Measurements from ENCODE around the gene TSPOAP1. TPM values are rescaled to one million over a fixed set of nuclear protein-coding genes. Genes with fewer than 3 reads are reported as not detected.

Gene TSPOAP1
- polyA plus RNA-seq, 2 of the 4 experiments (the other 2 are of a cell fraction): not detected

DNA sequence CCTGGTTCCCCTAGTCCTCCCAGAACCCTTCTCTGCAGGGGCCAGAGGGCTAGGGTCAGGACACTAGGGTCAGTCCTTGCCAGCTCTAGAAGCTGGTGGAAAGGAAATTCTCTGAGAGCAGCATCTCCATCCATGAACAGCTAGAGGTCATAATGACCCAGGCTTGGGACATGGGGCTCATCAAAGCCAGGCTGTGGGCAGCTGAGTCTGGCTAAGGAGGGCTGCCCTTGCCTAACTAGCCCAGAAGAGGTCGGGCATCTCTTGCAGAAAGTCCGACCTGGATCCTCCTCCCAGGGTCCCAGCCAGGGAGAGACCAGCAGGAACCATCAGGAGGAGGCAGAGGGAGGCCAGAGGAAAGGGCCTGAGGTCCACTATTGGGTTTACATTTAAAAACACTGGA lies 52.2 kb downstream of the TSPOAP1 start:
- TF ChIP-seq PBX3 (IDR thresholded peaks at IDR 0.05) (no peak), BHLHE40 (IDR thresholded peaks at IDR 0.05; ENCODE audit: low read depth, low read length) (no peak), ZFP36 (IDR thresholded peaks at IDR 0.05; ENCODE audit: borderline replicate concordance, partially characterized antibody) (no peak), HOXA7 (CRISPR knock-in tag; IDR thresholded peaks at IDR 0.05) (no peak), CHD4 (IDR thresholded peaks at IDR 0.05; ENCODE audit: borderline replicate concordance) (no peak), GATA3 (IDR thresholded peaks at IDR 0.05; ENCODE audit: borderline replicate concordance) (no peak), FOSL2 (IDR thresholded peaks at IDR 0.05) (no peak), FOSL2 (CRISPR knock-in tag; IDR thresholded peaks at IDR 0.05) (no peak), TFCP2L1 (CRISPR knock-in tag; IDR thresholded peaks at IDR 0.05) (no peak), ZSCAN20 (CRISPR knock-in tag; IDR thresholded peaks at IDR 0.05) (no peak), ZC3H11A (IDR thresholded peaks at IDR 0.05) (no peak), RARB (CRISPR knock-in tag; IDR thresholded peaks at IDR 0.05) (no peak), FOSB (CRISPR knock-in tag; IDR thresholded peaks at IDR 0.05) (no peak), PHF8 (IDR thresholded peaks at IDR 0.05; ENCODE audit: borderline replicate concordance, low read depth) (no peak), FOXS1 (CRISPR knock-in tag; IDR thresholded peaks at IDR 0.05) (no peak)
- TF ChIP-seq, protein P1, sequence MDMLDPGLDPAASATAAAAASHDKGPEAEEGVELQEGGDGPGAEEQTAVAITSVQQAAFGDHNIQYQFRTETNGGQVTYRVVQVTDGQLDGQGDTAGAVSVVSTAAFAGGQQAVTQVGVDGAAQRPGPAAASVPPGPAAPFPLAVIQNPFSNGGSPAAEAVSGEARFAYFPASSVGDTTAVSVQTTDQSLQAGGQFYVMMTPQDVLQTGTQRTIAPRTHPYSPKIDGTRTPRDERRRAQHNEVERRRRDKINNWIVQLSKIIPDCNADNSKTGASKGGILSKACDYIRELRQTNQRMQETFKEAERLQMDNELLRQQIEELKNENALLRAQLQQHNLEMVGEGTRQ (IDR thresholded peaks at IDR 0.05): no peak
- TF ChIP-seq, protein P2, sequence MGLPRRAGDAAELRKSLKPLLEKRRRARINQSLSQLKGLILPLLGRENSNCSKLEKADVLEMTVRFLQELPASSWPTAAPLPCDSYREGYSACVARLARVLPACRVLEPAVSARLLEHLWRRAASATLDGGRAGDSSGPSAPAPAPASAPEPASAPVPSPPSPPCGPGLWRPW (IDR thresholded peaks at IDR 0.05): no peak
- TF ChIP-seq, protein P3, sequence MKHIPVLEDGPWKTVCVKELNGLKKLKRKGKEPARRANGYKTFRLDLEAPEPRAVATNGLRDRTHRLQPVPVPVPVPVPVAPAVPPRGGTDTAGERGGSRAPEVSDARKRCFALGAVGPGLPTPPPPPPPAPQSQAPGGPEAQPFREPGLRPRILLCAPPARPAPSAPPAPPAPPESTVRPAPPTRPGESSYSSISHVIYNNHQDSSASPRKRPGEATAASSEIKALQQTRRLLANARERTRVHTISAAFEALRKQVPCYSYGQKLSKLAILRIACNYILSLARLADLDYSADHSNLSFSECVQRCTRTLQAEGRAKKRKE (CRISPR knock-in tag; IDR thresholded peaks at IDR 0.05; ENCODE audit: low read depth): no peak
- no peak for DNase-seq (ENCODE audit: low read depth in 1 of 2, low spot score in 1 of 2)
- no peak for ATAC-seq
- no peak overlapping the region for H3K4me3 ChIP-seq
- ChIA-PET POLR2A (no interaction called here), CTCF (interaction anchor here (1.5 to 2.1 kb wide), 3 partner anchors 11 to 77 kb away, joined by 3 to 6 read pairs (median 5); no protein-coding TSS in a partner anchor)
- H3K9me3 ChIP-seq: no peaks in the 10 kb centered on the region
- no peak overlapping the region for H3K4me2 ChIP-seq
- WGBS (ENCODE audit: missing lambda C conversion rate): 8% methylated on average over 2 of the region's 2 CpGs
- H3K27ac ChIP-seq: no peak overlapping the region
- no peaks in the 10 kb centered on the region for H3K4me1 ChIP-seq
- FAIRE-seq: no peak

GRCh38 chr17:58275417-58275816 lies 53.2 kb downstream of the TSPOAP1 start:
- Histone ChIP-seq H3K4me1 (no peaks in the 10 kb centered on the region), H3K9me3 (no peaks in the 10 kb centered on the region), H3K27ac (no peak overlapping the region), H3K4me2 (no peak overlapping the region), H3K4me3 (no peak overlapping the region)
- WGBS (ENCODE audit: missing lambda C conversion rate): 49% methylated on average over 10 of the region's 10 CpGs
- ChIA-PET CTCF (interaction anchor here (0.6 to 2.1 kb wide), 7 partner anchors 9 to 481 kb away, joined by 3 to 6 read pairs (median 3); no protein-coding TSS in a partner anchor), POLR2A (no interaction called here)
- TF ChIP-seq HOXB5 (CRISPR knock-in tag; IDR thresholded peaks at IDR 0.05): no peak
- no peak for TF ChIP-seq SMC3 (IDR thresholded peaks at IDR 0.05)
- no peak for TF ChIP-seq KDM1A (IDR thresholded peaks at IDR 0.05; ENCODE audit: low read depth)
- TF ChIP-seq, protein P4, sequence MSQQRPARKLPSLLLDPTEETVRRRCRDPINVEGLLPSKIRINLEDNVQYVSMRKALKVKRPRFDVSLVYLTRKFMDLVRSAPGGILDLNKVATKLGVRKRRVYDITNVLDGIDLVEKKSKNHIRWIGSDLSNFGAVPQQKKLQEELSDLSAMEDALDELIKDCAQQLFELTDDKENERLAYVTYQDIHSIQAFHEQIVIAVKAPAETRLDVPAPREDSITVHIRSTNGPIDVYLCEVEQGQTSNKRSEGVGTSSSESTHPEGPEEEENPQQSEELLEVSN (IDR thresholded peaks at IDR 0.05; ENCODE audit: borderline replicate concordance, low read depth): no peak
- TF ChIP-seq, protein P5, sequence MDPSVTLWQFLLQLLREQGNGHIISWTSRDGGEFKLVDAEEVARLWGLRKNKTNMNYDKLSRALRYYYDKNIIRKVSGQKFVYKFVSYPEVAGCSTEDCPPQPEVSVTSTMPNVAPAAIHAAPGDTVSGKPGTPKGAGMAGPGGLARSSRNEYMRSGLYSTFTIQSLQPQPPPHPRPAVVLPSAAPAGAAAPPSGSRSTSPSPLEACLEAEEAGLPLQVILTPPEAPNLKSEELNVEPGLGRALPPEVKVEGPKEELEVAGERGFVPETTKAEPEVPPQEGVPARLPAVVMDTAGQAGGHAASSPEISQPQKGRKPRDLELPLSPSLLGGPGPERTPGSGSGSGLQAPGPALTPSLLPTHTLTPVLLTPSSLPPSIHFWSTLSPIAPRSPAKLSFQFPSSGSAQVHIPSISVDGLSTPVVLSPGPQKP (IDR thresholded peaks at IDR 0.05; ENCODE audit: low read depth, low read length): no peak
- TF ChIP-seq EHF (CRISPR knock-in tag; IDR thresholded peaks at IDR 0.05): no peak
- no peak for FAIRE-seq
- DNase-seq (ENCODE audit: low read depth in 1 of 2, low spot score in 1 of 2): no peak
- ATAC-seq: no peak
